ENCODE measurements around the gene UBXN7.

- TF ChIP-seq TARDBP (IDR thresholded peaks at IDR 0.05): no peak
- no peak for TF ChIP-seq HOMEZ (CRISPR knock-in tag; IDR thresholded peaks at IDR 0.05)
- TF ChIP-seq ZNF589 (CRISPR knock-in tag; IDR thresholded peaks at IDR 0.05; ENCODE audit: low read depth): no peak
- no peak for TF ChIP-seq CUX1 (CRISPR knock-in tag; IDR thresholded peaks at IDR 0.05)
- TF ChIP-seq NFRKB (IDR thresholded peaks at IDR 0.05; ENCODE audit: low read depth): no peak
- TF ChIP-seq SUPT5H (IDR thresholded peaks at IDR 0.05): no peak
- TF ChIP-seq CTCF (IDR thresholded peaks at IDR 0.05 in 2 of 3, conservative IDR thresholded peaks at IDR 0.05 in 1 of 3; ENCODE audit: insufficient read depth in 2 of 3, low read depth in 1 of 3, low read length in 3 of 3): no peak
- TF ChIP-seq MAFK (IDR thresholded peaks at IDR 0.05; ENCODE audit: low read length): no peak
These were observed 31.2 kb upstream of the UBXN7 start for GRCh38 chr3:196463478-196463756.

Measured in K562 (cell line).